ENCODE results near the gene GPR37.

GRCh38 chr7:124724507-124725192 is 40.9 kb downstream of the GPR37 start:
- TF ChIP-seq POLR2AphosphoS5 (IDR thresholded peaks at IDR 0.05; ENCODE audit: borderline replicate concordance, low read depth, low read length) (no peak), EZH2 (IDR thresholded peaks at IDR 0.05) (no peak)
